ENCODE results near the gene ESPNL. TPM values are rescaled to one million over a fixed set of nuclear protein-coding genes. Genes with fewer than 3 reads are reported as not detected.

Gene ESPNL
- total RNA-seq, 4 donors from 2014 or later: 0.27 to 2.5 TPM; not detected in 2

GRCh38 chr2:238069877-238070276, 30.3 kb upstream of the ESPNL start:
- no peak overlapping the region for H3K27ac ChIP-seq
- no peaks in the 10 kb centered on the region for H3K9me3 ChIP-seq
- no peak for DNase-seq
- peaks cover 0 to 30% (median 0%) of the 10 kb centered on the region in 3 donors for H3K36me3 ChIP-seq
- no peaks in the 10 kb centered on the region for H3K4me1 ChIP-seq
- H3K4me3 ChIP-seq: no peak overlapping the region
- TF ChIP-seq POLR2A (IDR thresholded peaks at IDR 0.05): no peak
- TF ChIP-seq, protein P1, sequence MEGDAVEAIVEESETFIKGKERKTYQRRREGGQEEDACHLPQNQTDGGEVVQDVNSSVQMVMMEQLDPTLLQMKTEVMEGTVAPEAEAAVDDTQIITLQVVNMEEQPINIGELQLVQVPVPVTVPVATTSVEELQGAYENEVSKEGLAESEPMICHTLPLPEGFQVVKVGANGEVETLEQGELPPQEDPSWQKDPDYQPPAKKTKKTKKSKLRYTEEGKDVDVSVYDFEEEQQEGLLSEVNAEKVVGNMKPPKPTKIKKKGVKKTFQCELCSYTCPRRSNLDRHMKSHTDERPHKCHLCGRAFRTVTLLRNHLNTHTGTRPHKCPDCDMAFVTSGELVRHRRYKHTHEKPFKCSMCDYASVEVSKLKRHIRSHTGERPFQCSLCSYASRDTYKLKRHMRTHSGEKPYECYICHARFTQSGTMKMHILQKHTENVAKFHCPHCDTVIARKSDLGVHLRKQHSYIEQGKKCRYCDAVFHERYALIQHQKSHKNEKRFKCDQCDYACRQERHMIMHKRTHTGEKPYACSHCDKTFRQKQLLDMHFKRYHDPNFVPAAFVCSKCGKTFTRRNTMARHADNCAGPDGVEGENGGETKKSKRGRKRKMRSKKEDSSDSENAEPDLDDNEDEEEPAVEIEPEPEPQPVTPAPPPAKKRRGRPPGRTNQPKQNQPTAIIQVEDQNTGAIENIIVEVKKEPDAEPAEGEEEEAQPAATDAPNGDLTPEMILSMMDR (IDR thresholded peaks at IDR 0.05): no peak
- H3K27me3 ChIP-seq: no peaks in the 10 kb centered on the region

DNA sequence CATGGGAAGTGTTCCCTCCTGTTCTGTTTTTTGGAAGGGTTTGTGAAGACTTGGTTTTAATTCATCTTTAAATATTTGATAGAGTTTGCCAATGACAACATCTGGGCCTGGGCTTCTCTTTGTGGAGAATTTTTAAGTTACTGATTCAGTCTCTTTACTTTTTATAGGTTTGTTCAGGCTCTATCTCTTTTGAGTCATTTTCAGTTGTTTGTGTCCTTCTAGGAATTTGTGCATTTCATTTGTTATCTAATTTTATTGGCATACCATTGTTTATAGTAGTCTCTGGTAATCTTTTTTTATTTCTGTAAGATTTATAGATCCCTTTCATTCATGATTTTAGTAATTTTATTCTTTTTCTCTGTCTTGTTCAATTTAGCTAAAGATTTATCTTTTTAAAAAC, 24.7 kb upstream of the ESPNL start:
- Histone ChIP-seq H3K36me3 (peaks cover 0 to 3% (median 0%) of the 10 kb centered on the region in 3 donors), H3K27ac (no peak overlapping the region), H3K4me3 (no peak overlapping the region), H3K9me3 (no peaks in the 10 kb centered on the region), H3K4me1 (no peaks in the 10 kb centered on the region), H3K27me3 (no peaks in the 10 kb centered on the region)
- DNase-seq: no peak
- no peak for TF ChIP-seq POLR2A (IDR thresholded peaks at IDR 0.05)
- TF ChIP-seq, protein P1 (IDR thresholded peaks at IDR 0.05): no peak

GRCh38 chr2:238077292-238077691, 22.8 kb upstream of the ESPNL start:
- no peaks in the 10 kb centered on the region for H3K4me1 ChIP-seq
- no peak for DNase-seq
- H3K4me3 ChIP-seq: no peak overlapping the region
- no peaks in the 10 kb centered on the region for H3K27me3 ChIP-seq
- no peak overlapping the region for H3K27ac ChIP-seq
- no peak for TF ChIP-seq POLR2A (IDR thresholded peaks at IDR 0.05)
- TF ChIP-seq, protein P1 (IDR thresholded peaks at IDR 0.05): no peak
- no peaks in the 10 kb centered on the region for H3K9me3 ChIP-seq
- H3K36me3 ChIP-seq: peaks cover 0 to 19% (median 0%) of the 10 kb centered on the region in 3 donors

DNA sequence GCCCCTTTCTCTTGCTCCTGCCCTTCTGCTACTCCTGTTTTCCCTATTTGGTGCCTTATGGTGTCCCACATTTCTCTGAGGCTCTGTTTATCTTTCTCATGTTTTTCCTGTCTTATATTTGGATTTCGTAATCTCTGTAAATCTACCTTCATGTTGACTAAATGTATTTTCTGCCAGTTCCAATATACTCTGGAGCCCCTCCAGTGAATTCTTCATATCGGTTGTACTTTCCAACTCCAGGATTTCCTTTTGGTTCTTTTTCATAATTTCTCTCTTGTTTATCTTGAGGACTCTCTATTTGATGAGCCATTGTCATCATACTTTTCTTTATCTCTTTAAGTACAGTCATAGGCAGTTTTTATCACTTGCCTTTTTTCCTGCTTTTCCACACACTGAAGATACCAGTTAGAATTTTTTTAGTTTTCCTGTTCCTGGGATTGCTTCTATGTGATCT, 20.2 kb upstream of the ESPNL start:
- no peaks in the 10 kb centered on the region for H3K9me3 ChIP-seq

DNA sequence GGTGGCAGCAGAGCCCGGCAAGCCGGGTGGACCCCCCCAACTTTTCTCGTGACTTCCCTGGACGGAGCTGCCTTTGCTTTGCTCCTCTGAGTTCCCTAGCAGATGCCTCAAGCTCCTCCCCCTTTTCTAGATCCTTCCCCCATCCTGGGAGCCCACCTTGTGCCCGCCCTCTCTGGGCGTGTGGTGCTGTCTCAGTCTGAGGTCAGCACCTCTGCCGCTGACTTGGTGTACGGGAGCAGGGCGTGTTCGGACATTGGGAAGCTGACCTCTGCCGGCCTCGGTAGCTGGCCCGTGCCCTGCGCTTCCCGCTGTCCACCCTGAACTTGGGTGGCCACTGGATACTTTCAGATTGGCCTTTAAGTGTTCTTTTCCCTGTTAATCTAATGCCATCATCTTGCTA, 19.6 kb upstream of the ESPNL start:
- Histone ChIP-seq H3K9me3 (no peaks in the 10 kb centered on the region), H3K4me3 (no peak overlapping the region), H3K4me1 (no peaks in the 10 kb centered on the region), H3K27me3 (no peaks in the 10 kb centered on the region), H3K36me3 (peaks cover 0 to 36% (median 0%) of the 10 kb centered on the region in 3 donors), H3K27ac (no peak overlapping the region)
- DNase-seq: peak in 1 of 3 donors; percentile 38
- TF ChIP-seq, protein P1 (IDR thresholded peaks at IDR 0.05): no peak
- no peak for TF ChIP-seq POLR2A (IDR thresholded peaks at IDR 0.05)

More for the DNA sequence above, 20.2 kb upstream of the ESPNL start:
- Histone ChIP-seq H3K27me3 (no peaks in the 10 kb centered on the region), H3K36me3 (peaks cover 0 to 36% (median 0%) of the 10 kb centered on the region in 3 donors), H3K27ac (no peak overlapping the region), H3K4me1 (no peaks in the 10 kb centered on the region), H3K4me3 (no peak overlapping the region)
- TF ChIP-seq, protein P1 (IDR thresholded peaks at IDR 0.05): no peak
- TF ChIP-seq POLR2A (IDR thresholded peaks at IDR 0.05): no peak
- DNase-seq: no peak

DNA sequence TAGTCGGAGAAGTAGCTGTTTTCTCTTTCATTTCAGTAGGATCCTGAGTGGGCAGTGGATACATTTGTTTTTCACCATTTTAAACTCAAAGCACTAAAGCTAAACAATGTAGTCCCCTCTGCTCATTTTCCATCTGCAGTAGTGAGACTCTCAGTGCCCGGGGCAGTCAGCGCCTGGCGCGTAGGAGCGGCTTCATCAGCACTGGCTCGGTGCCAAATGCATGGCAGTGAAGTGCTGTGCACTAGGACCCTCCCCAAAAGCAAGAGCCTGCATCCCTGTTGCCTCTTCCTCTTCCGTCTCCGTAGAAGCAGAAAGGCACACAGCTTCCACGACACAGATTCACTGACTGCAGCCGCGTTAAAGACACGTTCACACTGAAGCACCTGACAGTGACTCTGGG, 19.0 kb upstream of the ESPNL start:
- Histone ChIP-seq H3K4me1 (no peaks in the 10 kb centered on the region), H3K27me3 (no peaks in the 10 kb centered on the region), H3K36me3 (peaks cover 0 to 36% (median 0%) of the 10 kb centered on the region in 3 donors), H3K9me3 (no peaks in the 10 kb centered on the region), H3K27ac (no peak overlapping the region), H3K4me3 (no peak overlapping the region)
- DNase-seq: peak in 1 of 3 donors; percentile 17
- TF ChIP-seq POLR2A (IDR thresholded peaks at IDR 0.05): no peak
- TF ChIP-seq, protein P1 (IDR thresholded peaks at IDR 0.05): no peak
